Keratinocyte (primary cell): ENCODE measurements around the gene ANO10. TPM values are rescaled to one million over a fixed set of nuclear protein-coding genes. Genes with fewer than 3 reads are reported as not detected.
"Not testable (repeated sequence)": the region's sequence is repeated elsewhere in the genome, so short reads cannot be mapped to it uniquely, and the experiment has no call there.

Experiments used
- DNase-seq: peaks from one replicate; pipeline ENCODE4 v3.0.0-alpha.2; 2011; ENCODE audit warnings: low read depth, missing footprints, low spot score
- FAIRE-seq: peaks from 2 replicates; lab custom pipeline; 2011; peaks lifted over from hg19 to GRCh38; lab: Jason Lieb, UNC
- H2AFZ ChIP-seq: 2 replicates; pipeline ENCODE4 v1.6.0; 2012; ENCODE audit warnings: low read length, control low read depth, inconsistent platforms; ENCODE audit not compliant: control insufficient read depth
- H3K27ac ChIP-seq: 2 replicates; pipeline ENCODE4 v1.5.1; 2011; ENCODE audit warnings: low read length; ENCODE audit not compliant: control insufficient read depth, insufficient read depth
- H3K27me3 ChIP-seq: 3 replicates; pipeline ENCODE4 v1.6.0; 2011; ENCODE audit warnings: low read length; ENCODE audit not compliant: control insufficient read depth, insufficient read depth; ENCODE audit errors: extremely low read depth
- H3K36me3 ChIP-seq, 2 experiments: 2 replicates in 1 of 2; 3 replicates in 1 of 2; pipeline ENCODE4 v1.5.1; 2011; ENCODE audit warnings: low read length in 2 of 2, mild to moderate bottlenecking in 1 of 2; ENCODE audit not compliant: control insufficient read depth in 2 of 2, insufficient read depth in 2 of 2; ENCODE audit errors: extremely low read depth in 1 of 2
- H3K4me1 ChIP-seq: 3 replicates; pipeline ENCODE4 v1.5.1; 2011; ENCODE audit warnings: low read length; ENCODE audit not compliant: control insufficient read depth, insufficient read depth; ENCODE audit errors: extremely low read depth
- H3K4me2 ChIP-seq: 3 replicates; pipeline ENCODE4 v1.6.0; 2011; ENCODE audit warnings: low read depth, low read length; ENCODE audit not compliant: control insufficient read depth, insufficient read depth; ENCODE audit errors: extremely low read depth
- H3K4me3 ChIP-seq, 3 experiments: fragments of 200-600 bp in 1 of 3; sonication (generic) in 1 of 3; 2 replicates in 2 of 3; 3 replicates in 1 of 3; pipeline ENCODE4 v1.5.1; 2011 to 2016; ENCODE audit warnings: low read length in 3 of 3, mild to moderate bottlenecking in 3 of 3, control low read depth in 2 of 3, inconsistent platforms in 1 of 3, low read depth in 1 of 3, mixed read lengths in 1 of 3, mixed run types in 1 of 3, moderate library complexity in 1 of 3; ENCODE audit not compliant: control insufficient read depth in 2 of 3, insufficient read depth in 2 of 3; ENCODE audit errors: extremely low read depth in 1 of 3
- H3K79me2 ChIP-seq: 2 replicates; pipeline ENCODE4 v1.6.0; 2012; ENCODE audit warnings: low read length; ENCODE audit not compliant: control insufficient read depth, insufficient read depth
- H3K9ac ChIP-seq: 3 replicates; pipeline ENCODE4 v1.6.0; 2011; ENCODE audit warnings: low read length; ENCODE audit not compliant: control insufficient read depth, insufficient read depth; ENCODE audit errors: extremely low read depth
- H3K9me1 ChIP-seq: 3 replicates; pipeline ENCODE4 v1.6.0; 2011; ENCODE audit warnings: low read length; ENCODE audit not compliant: control insufficient read depth, insufficient read depth; ENCODE audit errors: extremely low read depth
- H3K9me3 ChIP-seq: 2 replicates; pipeline ENCODE4 v1.5.1; 2012; ENCODE audit warnings: low read depth, low read length; ENCODE audit not compliant: control insufficient read depth
- H4K20me1 ChIP-seq: 3 replicates; pipeline ENCODE4 v1.6.0; 2011; ENCODE audit warnings: low read length; ENCODE audit not compliant: control insufficient read depth, insufficient read depth; ENCODE audit errors: extremely low read depth
- EZH2 ChIP-seq: IDR thresholded peaks from one replicate; pipeline ENCODE4 v1.6.1; 2012; ENCODE audit warnings: inconsistent platforms, mild to moderate bottlenecking, low read length, moderate library complexity
- dilution Hi-C: fragments of 300-500 bp; cut with MboI; formaldehyde crosslinking; loops from one replicate; pipeline ENCODE4 v1.7.0; 2020; ENCODE audit warnings: low sequenced_read_pairs; ENCODE audit not compliant: extremely low pct_ligation_motif_present
- polyA plus RNA-seq, 5 experiments: library from polyadenylated mRNA; depleted of rRNA in 3 of 5; stranded (reverse) in 3 of 5; stranded (forward) in 1 of 5; unstranded in 1 of 5; fragments of >200 nt; gene quantifications; 1 replicate in 1 of 5; 2 replicates in 3 of 5; 3 replicates in 1 of 5; pipeline versions ENCODE4 v1.2.1 to v1.2.3, GENCODE V29; 2011 to 2012; ENCODE audit warnings: missing spikeins in 2 of 5, low read depth in 1 of 5, low replicate concordance in 1 of 5
- TF ChIP-seq, protein P1 (sequence below), 3 experiments: IDR thresholded peaks in 1 of 3; conservative IDR thresholded peaks in 1 of 3; optimal IDR thresholded peaks in 1 of 3; 2 replicates in 2 of 3; 3 replicates in 1 of 3; pipeline versions ENCODE3 to v1.5.1; 2011; ENCODE audit warnings: low read length in 3 of 3, mild to moderate bottlenecking in 3 of 3, moderate library complexity in 2 of 3, control low read depth in 1 of 3, inconsistent platforms in 1 of 3; ENCODE audit not compliant: insufficient read depth in 2 of 3; ENCODE audit errors: extremely low read depth in 1 of 3

The ANO10 gene
- polyA plus RNA-seq, 1 donor (not counting 4 experiments of a cell fraction or from before 2014, with no cell fraction given), result 48.8 TPM

DNA sequence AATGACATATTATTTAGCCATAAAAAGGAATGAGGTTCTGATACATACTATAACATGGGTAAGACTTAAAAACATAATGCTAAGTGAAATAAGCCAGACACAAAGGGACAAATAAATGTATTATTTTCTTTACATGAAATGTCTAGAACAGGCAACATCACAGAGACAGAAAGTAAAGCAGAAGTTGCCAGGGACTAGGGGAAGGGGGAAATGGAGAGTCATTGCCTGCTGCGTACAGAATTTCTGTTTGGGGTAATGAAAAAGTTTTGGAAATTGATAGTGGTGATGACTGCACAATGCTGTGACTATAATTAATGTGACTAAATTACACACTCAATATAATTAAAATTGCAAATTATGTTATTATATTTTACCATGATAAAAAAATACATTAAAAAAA lies 99.9 kb downstream of the ANO10 start:
- FAIRE-seq, result no peak
- Histone ChIP-seq H3K9me1 (no peaks in the 10 kb centered on the region), H3K4me2 (no peak overlapping the region), H3K4me1 (peaks cover 6% of the 10 kb centered on the region), H3K27me3 (no peaks in the 10 kb centered on the region), H3K79me2 (no peaks in the 10 kb centered on the region), H3K36me3 (no peaks in the 10 kb centered on the region), H3K27ac (no peak overlapping the region), H3K9me3 (no peaks in the 10 kb centered on the region), H3K4me3 (no peak overlapping the region), H2AFZ (no peak overlapping the region), H3K9ac (no peak overlapping the region), H4K20me1 (no peaks in the 10 kb centered on the region)
- no peak for DNase-seq
- TF ChIP-seq, protein P1, sequence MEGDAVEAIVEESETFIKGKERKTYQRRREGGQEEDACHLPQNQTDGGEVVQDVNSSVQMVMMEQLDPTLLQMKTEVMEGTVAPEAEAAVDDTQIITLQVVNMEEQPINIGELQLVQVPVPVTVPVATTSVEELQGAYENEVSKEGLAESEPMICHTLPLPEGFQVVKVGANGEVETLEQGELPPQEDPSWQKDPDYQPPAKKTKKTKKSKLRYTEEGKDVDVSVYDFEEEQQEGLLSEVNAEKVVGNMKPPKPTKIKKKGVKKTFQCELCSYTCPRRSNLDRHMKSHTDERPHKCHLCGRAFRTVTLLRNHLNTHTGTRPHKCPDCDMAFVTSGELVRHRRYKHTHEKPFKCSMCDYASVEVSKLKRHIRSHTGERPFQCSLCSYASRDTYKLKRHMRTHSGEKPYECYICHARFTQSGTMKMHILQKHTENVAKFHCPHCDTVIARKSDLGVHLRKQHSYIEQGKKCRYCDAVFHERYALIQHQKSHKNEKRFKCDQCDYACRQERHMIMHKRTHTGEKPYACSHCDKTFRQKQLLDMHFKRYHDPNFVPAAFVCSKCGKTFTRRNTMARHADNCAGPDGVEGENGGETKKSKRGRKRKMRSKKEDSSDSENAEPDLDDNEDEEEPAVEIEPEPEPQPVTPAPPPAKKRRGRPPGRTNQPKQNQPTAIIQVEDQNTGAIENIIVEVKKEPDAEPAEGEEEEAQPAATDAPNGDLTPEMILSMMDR (optimal IDR thresholded peaks at IDR 0.05 in 1 of 3, IDR thresholded peaks at IDR 0.05 in 1 of 3, conservative IDR thresholded peaks at IDR 0.05 in 1 of 3; ENCODE audit: extremely low read depth in 1 of 3, insufficient read depth in 2 of 3, low read length in 3 of 3), result no peak
- no peak for TF ChIP-seq EZH2
- dilution Hi-C loops, result no loop called here

DNA sequence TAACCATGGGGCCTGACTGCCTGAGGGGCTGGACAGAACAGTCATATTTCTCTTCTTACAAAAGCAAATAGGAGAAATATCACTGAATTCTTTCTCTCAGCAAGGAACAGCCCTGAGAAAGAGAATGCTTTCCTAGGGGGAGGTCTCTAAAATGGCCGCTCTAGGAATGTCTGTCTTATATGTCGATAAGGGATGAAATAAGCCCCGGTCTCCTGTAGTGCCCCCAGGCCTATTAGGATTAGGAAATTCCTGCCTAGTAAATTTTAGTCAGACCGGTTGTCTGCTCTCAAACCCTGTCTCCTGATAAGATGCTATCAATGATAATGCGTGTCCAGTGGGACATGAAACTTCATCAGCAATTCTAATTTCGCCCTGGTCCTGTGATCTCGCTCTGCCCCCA lies 103.3 kb downstream of the ANO10 start:
- H3K9me1 ChIP-seq, H3K9ac ChIP-seq, H3K4me1 ChIP-seq, H3K4me2 ChIP-seq, dilution Hi-C loops, H3K9me3 ChIP-seq, DNase-seq, H2AFZ ChIP-seq, H3K36me3 ChIP-seq, FAIRE-seq, H3K27me3 ChIP-seq, H4K20me1 ChIP-seq, H3K4me3 ChIP-seq, H3K27ac ChIP-seq, H3K79me2 ChIP-seq: not testable (repeated sequence)

DNA sequence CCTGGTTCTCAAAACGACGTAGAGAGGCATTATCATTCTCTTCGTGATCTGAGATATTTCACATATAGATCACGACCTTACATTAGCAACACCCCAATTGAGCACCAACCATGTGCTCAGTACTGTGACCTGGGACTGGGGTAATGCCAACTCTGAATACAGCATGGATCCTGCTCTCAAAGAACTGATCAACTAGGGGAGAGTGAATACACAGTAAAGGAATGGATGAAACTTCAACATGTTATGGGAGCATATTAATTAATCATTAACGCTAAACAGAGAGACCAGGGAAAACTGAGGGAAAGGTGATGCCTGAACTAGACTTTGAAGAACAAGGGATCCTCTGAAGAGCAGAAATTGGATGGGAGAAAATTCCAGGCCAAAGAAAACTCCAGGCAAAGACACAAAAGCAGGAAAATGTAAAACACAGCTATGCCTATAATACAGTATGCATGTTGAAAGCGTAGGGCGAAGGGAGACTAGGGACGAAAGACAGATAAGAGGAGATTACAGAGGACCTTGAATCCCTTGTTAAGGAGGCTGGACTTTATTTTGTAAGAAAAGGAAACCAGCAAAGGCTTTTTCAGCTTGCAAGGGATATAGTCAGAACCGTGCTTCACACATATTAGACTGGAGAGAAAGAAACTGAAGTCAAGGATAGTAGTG lies 105.7 kb downstream of the ANO10 start:
- FAIRE-seq (no peak), DNase-seq (no peak)
- H3K4me2 ChIP-seq, result no peak overlapping the region
- TF ChIP-seq, protein P1 (optimal IDR thresholded peaks at IDR 0.05 in 1 of 3, IDR thresholded peaks at IDR 0.05 in 1 of 3, conservative IDR thresholded peaks at IDR 0.05 in 1 of 3; ENCODE audit: extremely low read depth in 1 of 3, insufficient read depth in 2 of 3, low read length in 3 of 3), result no peak
- TF ChIP-seq EZH2, result no peak
- H3K9ac ChIP-seq, result no peak overlapping the region
- no peaks in the 10 kb centered on the region for H3K9me3 ChIP-seq
- no peaks in the 10 kb centered on the region for H3K4me1 ChIP-seq
- no peaks in the 10 kb centered on the region for H3K79me2 ChIP-seq
- no peak overlapping the region for H2AFZ ChIP-seq
- H3K27ac ChIP-seq, result no peak overlapping the region
- no peaks in the 10 kb centered on the region for H4K20me1 ChIP-seq
- H3K4me3 ChIP-seq, result no peak overlapping the region
- dilution Hi-C loops, result no loop called here
- no peaks in the 10 kb centered on the region for H3K27me3 ChIP-seq
- H3K9me1 ChIP-seq, result no peaks in the 10 kb centered on the region
- no peaks in the 10 kb centered on the region for H3K36me3 ChIP-seq
